Peyer's patch (tissue), 4 donors: Measurements from ENCODE around the gene FGGY.

Source experiments
- CTCF ChIP-seq, 6 experiments: fragments of 450-650 bp in 4 of 6; fragments of 200-600 bp in 2 of 6; sonication (generic) in 1 of 6; IDR thresholded peaks; one replicate each; pipeline ENCODE4 v1.5.1; 2017 to 2019; ENCODE audit warnings: antibody characterized with exemption in 6 of 6, mild to moderate bottlenecking in 3 of 6, moderate library complexity in 1 of 6
- POLR2A ChIP-seq, 2 donors: fragments of 450-650 bp; IDR thresholded peaks; one replicate each; pipeline ENCODE4 v1.5.1; 2017; ENCODE audit warnings: antibody characterized with exemption in 2 of 2, mild to moderate bottlenecking in 2 of 2, moderate library complexity in 2 of 2

- no peak for TF ChIP-seq CTCF (IDR thresholded peaks at IDR 0.05)
- TF ChIP-seq POLR2A (IDR thresholded peaks at IDR 0.05), result no peak
Measured at GRCh38 chr1:59388191-59388590, 91.3 kb downstream of the FGGY start.
